ENCODE measurements around the gene FLT3.
A peak's percentile ranks its signal among the peaks of the same experiment; 100 is the strongest.
"Not testable (repeated sequence)": the region's sequence is repeated elsewhere in the genome, so short reads cannot be mapped to it uniquely, and the experiment has no call there.

FLT3 gene

DNA sequence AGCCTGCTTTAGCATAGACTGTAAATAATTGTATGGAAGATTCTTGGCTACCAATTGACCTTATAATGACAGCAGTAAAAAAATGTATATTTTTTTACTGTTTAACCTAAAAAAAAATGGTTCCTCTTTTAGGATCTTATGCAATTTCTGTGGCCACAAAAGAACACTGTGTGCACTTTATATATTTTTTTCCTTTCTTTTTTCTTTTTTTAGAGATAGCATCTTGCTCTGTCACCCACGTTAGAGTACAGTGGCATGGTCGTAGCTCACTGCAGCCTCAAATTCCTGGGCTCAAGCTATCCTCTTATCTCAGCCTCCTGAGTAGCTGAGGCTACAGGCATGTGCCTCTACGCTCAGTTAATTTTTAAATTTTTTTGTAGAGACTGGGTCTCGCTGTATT, 6.1 kb downstream of the FLT3 start:
- TF ChIP-seq, protein P1, sequence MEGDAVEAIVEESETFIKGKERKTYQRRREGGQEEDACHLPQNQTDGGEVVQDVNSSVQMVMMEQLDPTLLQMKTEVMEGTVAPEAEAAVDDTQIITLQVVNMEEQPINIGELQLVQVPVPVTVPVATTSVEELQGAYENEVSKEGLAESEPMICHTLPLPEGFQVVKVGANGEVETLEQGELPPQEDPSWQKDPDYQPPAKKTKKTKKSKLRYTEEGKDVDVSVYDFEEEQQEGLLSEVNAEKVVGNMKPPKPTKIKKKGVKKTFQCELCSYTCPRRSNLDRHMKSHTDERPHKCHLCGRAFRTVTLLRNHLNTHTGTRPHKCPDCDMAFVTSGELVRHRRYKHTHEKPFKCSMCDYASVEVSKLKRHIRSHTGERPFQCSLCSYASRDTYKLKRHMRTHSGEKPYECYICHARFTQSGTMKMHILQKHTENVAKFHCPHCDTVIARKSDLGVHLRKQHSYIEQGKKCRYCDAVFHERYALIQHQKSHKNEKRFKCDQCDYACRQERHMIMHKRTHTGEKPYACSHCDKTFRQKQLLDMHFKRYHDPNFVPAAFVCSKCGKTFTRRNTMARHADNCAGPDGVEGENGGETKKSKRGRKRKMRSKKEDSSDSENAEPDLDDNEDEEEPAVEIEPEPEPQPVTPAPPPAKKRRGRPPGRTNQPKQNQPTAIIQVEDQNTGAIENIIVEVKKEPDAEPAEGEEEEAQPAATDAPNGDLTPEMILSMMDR (conservative IDR thresholded peaks at IDR 0.05): no peak
- no peak overlapping the region for H3K27ac ChIP-seq

- TF ChIP-seq, protein P1 (conservative IDR thresholded peaks at IDR 0.05): no peak
- H3K27ac ChIP-seq: no peak overlapping the region
Observed at GRCh38 chr13:28093881-28094280, 6.5 kb downstream of the FLT3 start.

GRCh38 chr13:28092431-28092830, 7.9 kb downstream of the FLT3 start:
- H3K27ac ChIP-seq: no peak overlapping the region
- TF ChIP-seq, protein P1 (conservative IDR thresholded peaks at IDR 0.05): no peak

DNA sequence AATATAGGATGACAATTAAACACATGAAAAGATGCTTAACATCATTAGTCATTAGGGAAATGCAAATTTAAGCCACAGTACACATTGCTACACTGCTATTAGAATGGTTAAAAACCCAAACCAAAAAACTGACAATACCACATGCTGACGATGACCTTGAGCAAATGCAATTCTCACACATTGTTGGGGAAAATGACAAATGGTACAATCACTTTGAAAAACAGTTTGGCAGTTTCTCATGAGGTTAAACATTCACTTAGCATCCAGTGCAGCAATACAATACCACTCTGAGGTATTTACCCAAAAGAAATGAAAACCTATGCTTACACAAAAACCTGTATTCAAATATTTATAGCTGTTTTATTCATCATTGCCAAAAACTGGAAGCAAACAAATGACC, 11.3 kb downstream of the FLT3 start:
- TF ChIP-seq, protein P1 (conservative IDR thresholded peaks at IDR 0.05): no peak
- peak overlapping the region; percentile 48 for H3K27ac ChIP-seq

- H3K27ac ChIP-seq: not testable (repeated sequence)
Observed at GRCh38 chr13:28077820-28078219, 22.6 kb downstream of the FLT3 start.

DNA sequence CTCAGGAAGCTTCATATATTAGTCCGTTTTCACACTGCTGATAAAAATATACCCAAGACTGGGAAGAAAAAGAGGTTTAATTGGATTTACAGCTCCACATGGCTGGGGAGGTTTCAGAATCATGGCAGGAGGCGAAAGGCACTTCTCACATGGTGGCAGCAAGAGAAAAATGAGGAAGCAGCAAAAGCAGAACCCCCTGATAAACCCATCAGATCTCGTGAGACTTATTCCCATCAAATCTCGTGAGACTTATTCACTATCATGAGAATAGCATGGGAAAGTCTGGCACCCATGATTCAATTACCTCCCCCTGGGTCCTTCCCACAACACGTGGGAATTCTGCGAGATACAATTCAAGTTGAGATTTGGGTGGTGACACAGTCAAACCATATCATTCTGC, 23.1 kb downstream of the FLT3 start:
- TF ChIP-seq, protein P1 (conservative IDR thresholded peaks at IDR 0.05): no peak

DNA sequence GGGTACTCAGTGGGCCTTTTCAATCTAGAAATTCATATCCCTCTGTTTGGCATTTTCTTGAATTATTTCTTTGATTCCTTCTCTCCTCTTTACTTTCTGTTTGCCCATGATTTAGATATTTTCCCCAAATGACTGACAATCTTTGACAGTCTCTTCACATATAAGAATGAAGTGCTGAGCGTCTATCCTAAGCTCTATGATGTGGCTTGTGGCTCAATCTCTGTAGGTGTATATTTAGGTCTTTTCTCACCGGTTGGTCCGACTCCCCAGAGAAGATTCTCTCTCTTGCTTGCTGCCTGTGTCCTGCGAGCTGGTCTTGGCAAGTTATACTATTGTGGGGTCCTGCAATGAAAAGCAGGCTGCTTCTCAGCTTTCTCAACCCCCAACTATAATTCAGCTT, 29.0 kb downstream of the FLT3 start:
- TF ChIP-seq, protein P1 (conservative IDR thresholded peaks at IDR 0.05): no peak
- no peak overlapping the region for H3K27ac ChIP-seq

More for the DNA sequence above, 23.1 kb downstream of the FLT3 start:
- no peak overlapping the region for H3K27ac ChIP-seq

DNA sequence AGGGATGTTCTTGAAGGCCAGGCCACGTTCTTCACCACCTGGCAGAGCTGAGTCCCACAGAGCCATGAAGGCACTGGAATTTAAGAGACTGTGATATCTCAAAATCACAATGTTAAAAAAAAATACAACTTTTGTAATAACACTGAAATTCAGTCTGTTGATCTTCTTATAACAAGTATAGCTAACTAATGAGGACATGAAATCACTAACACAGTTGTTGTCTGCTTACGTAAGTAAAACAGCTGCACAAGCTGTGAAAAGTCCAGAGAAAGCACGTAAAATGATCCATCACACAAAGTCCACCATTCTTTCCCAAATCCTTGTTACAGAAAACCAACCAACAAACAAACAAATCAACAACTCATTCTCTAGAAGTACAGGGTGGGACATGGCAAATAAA, 32.9 kb downstream of the FLT3 start:
- TF ChIP-seq, protein P1 (conservative IDR thresholded peaks at IDR 0.05): no peak
- H3K27ac ChIP-seq: no peak overlapping the region
